Astrocyte of the cerebellum (primary cell): ENCODE results near the gene PSMD6.

ENCODE experiments used
- DNase-seq: peaks from one replicate; pipeline ENCODE4 v3.0.0-alpha.2; 2011; ENCODE audit warnings: low read depth
- H3K4me3 ChIP-seq: 2 replicates; pipeline ENCODE4 v1.5.1; 2011; ENCODE audit warnings: mild to moderate bottlenecking, low read depth, low read length, moderate library complexity
- in situ Hi-C: cut with HindIII; loops from 2 replicates; pipeline ENCODE4 v1.10.0; 2017; ENCODE audit warnings: low sequenced_read_pairs
- TF ChIP-seq, protein P1 (sequence below): IDR thresholded peaks from 2 replicates; pipeline ENCODE4 v1.5.1; 2012; ENCODE audit warnings: low read length, low read depth, moderate library complexity, mild to moderate bottlenecking; ENCODE audit errors: missing control alignments

The PSMD6 gene

GRCh38 chr3:63974451-63974850 lies 48.8 kb downstream of the PSMD6 start:
- in situ Hi-C loops = no loop called here
- no peak overlapping the region for H3K4me3 ChIP-seq
- TF ChIP-seq, protein P1, sequence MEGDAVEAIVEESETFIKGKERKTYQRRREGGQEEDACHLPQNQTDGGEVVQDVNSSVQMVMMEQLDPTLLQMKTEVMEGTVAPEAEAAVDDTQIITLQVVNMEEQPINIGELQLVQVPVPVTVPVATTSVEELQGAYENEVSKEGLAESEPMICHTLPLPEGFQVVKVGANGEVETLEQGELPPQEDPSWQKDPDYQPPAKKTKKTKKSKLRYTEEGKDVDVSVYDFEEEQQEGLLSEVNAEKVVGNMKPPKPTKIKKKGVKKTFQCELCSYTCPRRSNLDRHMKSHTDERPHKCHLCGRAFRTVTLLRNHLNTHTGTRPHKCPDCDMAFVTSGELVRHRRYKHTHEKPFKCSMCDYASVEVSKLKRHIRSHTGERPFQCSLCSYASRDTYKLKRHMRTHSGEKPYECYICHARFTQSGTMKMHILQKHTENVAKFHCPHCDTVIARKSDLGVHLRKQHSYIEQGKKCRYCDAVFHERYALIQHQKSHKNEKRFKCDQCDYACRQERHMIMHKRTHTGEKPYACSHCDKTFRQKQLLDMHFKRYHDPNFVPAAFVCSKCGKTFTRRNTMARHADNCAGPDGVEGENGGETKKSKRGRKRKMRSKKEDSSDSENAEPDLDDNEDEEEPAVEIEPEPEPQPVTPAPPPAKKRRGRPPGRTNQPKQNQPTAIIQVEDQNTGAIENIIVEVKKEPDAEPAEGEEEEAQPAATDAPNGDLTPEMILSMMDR = no peak
- DNase-seq = no peak

DNA sequence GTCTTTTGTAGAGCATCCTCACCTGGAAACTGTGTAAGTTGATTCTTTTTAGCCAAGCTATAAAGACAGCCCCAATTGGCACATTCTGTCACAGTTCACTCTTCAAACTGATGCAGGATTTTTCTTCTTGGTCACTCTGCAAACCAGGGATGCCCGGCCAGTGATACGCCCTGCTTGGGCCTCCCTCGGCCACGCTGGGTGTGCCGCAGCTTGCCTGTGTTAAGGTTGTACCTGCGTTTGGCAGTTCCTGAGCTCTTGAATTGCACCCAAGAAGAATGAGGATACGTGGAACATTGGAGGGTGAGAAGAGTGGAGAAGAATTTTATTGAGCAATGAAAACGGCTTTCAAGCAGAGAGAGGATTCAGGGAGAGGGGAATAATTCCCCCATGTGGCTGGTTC lies 49.9 kb downstream of the PSMD6 start:
- in situ Hi-C loops = no loop called here
- no peak for DNase-seq
- TF ChIP-seq, protein P1 = no peak
- H3K4me3 ChIP-seq = no peak overlapping the region

GRCh38 chr3:63972987-63973386 lies 50.3 kb downstream of the PSMD6 start:
- TF ChIP-seq, protein P1 = no peak
- no peak overlapping the region for H3K4me3 ChIP-seq
- in situ Hi-C loops = no loop called here
- DNase-seq = no peak

DNA sequence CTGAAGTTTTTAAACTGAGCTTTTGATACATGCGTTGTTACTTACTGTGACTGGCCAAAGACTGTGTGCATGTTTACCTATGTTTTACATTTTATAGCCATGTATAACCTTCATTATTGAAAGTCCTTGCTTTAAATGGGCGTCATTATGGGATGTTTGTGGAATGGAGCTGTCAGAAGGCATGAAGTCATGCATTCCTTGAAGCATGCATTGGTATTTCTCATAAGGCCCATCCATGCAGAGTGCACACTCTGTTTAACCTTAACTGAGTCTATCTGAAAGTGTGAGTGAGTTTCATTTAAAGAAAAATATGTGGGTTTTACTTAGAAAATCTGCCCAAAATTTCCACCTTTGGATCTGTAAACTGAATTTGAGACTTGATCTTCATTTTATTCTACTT lies 51.1 kb downstream of the PSMD6 start:
- in situ Hi-C loops = no loop called here
- TF ChIP-seq, protein P1 = no peak
- no peak overlapping the region for H3K4me3 ChIP-seq
- DNase-seq = peak; percentile 57

DNA sequence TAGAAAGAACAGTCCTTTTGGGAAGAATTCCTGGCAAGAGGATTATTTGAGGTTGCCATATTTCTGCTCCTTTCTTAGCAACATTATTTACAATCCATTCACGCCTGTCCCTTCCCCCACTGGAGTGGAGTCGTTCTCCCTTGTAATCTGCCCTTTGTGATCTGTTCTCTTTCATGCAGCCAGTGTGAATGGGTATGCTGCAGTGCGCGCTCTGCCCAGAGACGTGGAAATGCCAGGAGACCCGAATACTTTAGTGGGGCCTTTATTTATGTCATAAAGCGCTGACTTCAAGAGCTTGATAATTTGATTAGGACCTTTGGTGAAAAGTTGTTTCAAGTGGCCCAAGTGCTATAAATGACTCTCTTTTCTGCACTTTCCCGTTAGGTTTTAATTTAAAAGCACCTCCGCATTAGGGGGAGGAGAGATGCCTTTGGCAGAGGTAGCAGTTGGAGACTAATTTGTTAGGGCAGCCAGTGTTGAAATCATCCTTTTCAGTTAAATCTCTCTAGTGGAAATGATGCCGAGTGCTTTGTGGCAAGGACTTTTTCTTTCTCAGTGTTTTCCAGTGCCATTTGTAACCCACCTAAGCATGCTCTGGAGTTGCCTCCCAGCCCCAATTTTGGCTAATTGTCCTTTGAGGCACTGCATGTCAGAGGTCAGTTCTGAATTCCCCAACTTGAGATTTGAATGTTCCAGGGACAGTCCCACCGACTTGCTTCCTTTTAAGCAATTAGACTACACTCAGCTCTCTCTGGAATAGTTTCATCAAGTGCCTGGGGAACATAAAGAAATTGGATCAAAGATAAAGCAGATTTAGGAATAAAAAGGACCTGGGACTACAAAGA lies 52.4 kb downstream of the PSMD6 start:
- in situ Hi-C loops = no loop called here
- TF ChIP-seq, protein P1 = no peak
- no peak for DNase-seq
- H3K4me3 ChIP-seq = no peak overlapping the region

DNA sequence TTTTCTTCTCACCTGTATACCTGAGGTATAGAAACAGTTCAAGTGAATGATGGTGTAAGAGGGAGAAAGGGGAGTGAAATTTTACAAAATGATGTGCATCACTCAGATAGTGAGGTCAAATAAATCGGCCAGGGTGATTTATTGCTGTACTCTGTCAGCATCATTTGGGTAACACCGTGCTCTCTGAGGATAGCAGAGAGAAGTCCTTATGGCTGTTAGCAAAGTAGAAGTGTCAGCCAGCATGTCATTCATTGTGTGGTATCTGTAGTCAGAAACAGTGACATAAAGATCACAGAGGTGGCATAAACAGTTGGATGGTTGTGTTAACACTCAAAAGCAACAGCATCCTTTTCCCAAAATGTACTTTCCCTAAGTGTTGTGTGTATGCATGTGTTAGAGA lies 53.4 kb downstream of the PSMD6 start:
- in situ Hi-C loops = no loop called here
- no peak for DNase-seq
- TF ChIP-seq, protein P1 = no peak
- no peak overlapping the region for H3K4me3 ChIP-seq
